ENCODE data around the gene ADGRL2. TPM values are rescaled to one million over a fixed set of nuclear protein-coding genes. Genes with fewer than 3 reads are reported as not detected.

The ADGRL2 gene
- total and polyA plus RNA-seq, 2 of the 4 experiments (the other 2 are of a cell fraction): 17.0 to 42.7 TPM

- Histone ChIP-seq H3K9me1 (ENCODE audit: insufficient read depth, low read length) (no peaks in the 10 kb centered on the region), H2AFZ (replicated peaks; ENCODE audit: low read length, poor library complexity) (no peak overlapping the region), H3K9ac (ENCODE audit: low read depth, low read length) (no peak overlapping the region), H3K36me3 (ENCODE audit: control insufficient read depth, insufficient read depth, low read length) (no peaks in the 10 kb centered on the region), H3K4me1 (ENCODE audit: control insufficient read depth, insufficient read depth, low read length) (no peaks in the 10 kb centered on the region), H3K4ac (ENCODE audit: low read depth, low read length) (no peak overlapping the region), H3K4me2 (ENCODE audit: low read depth, low read length) (no peak overlapping the region), H3K79me1 (ENCODE audit: low read depth in 1 of 2, low read length in 2 of 2) (no peaks in the 10 kb centered on the region), H3K9me3 (ENCODE audit: control insufficient read depth, insufficient read depth, low read length) (no peaks in the 10 kb centered on the region), H4K5ac (ENCODE audit: low read depth, low read length) (no peak overlapping the region), H2AK9ac (replicated peaks; ENCODE audit: low read depth, low read length, poor library complexity) (no peak overlapping the region), H2BK120ac (ENCODE audit: low read depth, low read length) (no peak overlapping the region), H3K56ac (ENCODE audit: extremely low read depth, insufficient read depth, low read length) (no peak overlapping the region), H3K4me3 (ENCODE audit: insufficient read depth, low read depth, low read length) (no peak overlapping the region), H2BK5ac (ENCODE audit: low read depth, low read length, poor library complexity, severe bottlenecking) (no peak overlapping the region), H2AK5ac (ENCODE audit: low read depth, low read length) (no peak overlapping the region), H3K18ac (ENCODE audit: low read depth, low read length) (no peak overlapping the region), H2BK20ac (ENCODE audit: low read depth, low read length) (no peak overlapping the region), H4K91ac (ENCODE audit: insufficient read depth, low read depth, low read length) (no peak overlapping the region), H3K14ac (replicated peaks; ENCODE audit: low read depth, low read length) (no peak overlapping the region), H4K8ac (ENCODE audit: low read depth in 2 of 2, low read length in 2 of 2) (no peak overlapping the region), H3K27me3 (ENCODE audit: control insufficient read depth, insufficient read depth, low read length) (no peaks in the 10 kb centered on the region), H3K23ac (ENCODE audit: low read depth, low read length) (no peak overlapping the region), H4K20me1 (ENCODE audit: insufficient read depth, low read length) (no peaks in the 10 kb centered on the region), H3K27ac (ENCODE audit: insufficient read depth, low read length) (no peak overlapping the region), H2BK15ac (ENCODE audit: low read depth, low read length) (no peak overlapping the region)
- CTCF ChIA-PET: no interaction called here
- dilution Hi-C loops (cut with HindIII; ENCODE audit: low sequenced_read_pairs, unreplicated experiment): no loop called here
- POLR2A ChIA-PET (ENCODE audit: unreplicated experiment): no interaction called here
- WGBS, 2 experiments (ENCODE audit: extremely low coverage in 2 of 2, insufficient read length in 1 of 2): no CpG with 5 or more reads among the region's 3 CpGs
- no peak for TF ChIP-seq SMC3 (IDR thresholded peaks at IDR 0.05; ENCODE audit: low read depth, low read length)
- TF ChIP-seq RFX5 (IDR thresholded peaks at IDR 0.05; ENCODE audit: low read depth, low read length): no peak
- TF ChIP-seq RCOR1 (IDR thresholded peaks at IDR 0.05; ENCODE audit: insufficient replicate concordance, low read length): no peak
- TF ChIP-seq BHLHE40 (IDR thresholded peaks at IDR 0.05; ENCODE audit: low read depth, low read length): no peak
- no peak for TF ChIP-seq CEBPB (IDR thresholded peaks at IDR 0.05; ENCODE audit: low read depth, low read length)
- no peak for TF ChIP-seq POLR2A (IDR thresholded peaks at IDR 0.05; ENCODE audit: low read depth, low read length)
- TF ChIP-seq FOS (IDR thresholded peaks at IDR 0.05; ENCODE audit: low read depth, low read length): no peak
- no peak for TF ChIP-seq ELK1 (IDR thresholded peaks at IDR 0.05; ENCODE audit: borderline replicate concordance, low read depth, low read length)
- DNase-seq: no peak
- intact Hi-C loops (cut with micrococcal nuclease): no loop called here
- BruUV-seq (replicated peaks): no TSS peak
- no peak for ATAC-seq (ENCODE audit: low read depth)
- in situ Hi-C loops (cut with MboI; ENCODE audit: low sequenced_read_pairs): no loop called here
Observed at GRCh38 chr1:81874940-81875339, 74.2 kb downstream of the ADGRL2 start.

Measured in IMR-90 (cell line).